Activated naive CD8-positive, alpha-beta T cell treated with anti-CD3 and anti-CD28 coated beads for 36 hours (primary cell): ENCODE results near the gene IMPA2. TPM values are rescaled to one million over a fixed set of nuclear protein-coding genes. Genes with fewer than 3 reads are reported as not detected.
"Not testable (repeated sequence)": the region's sequence is repeated elsewhere in the genome, so short reads cannot be mapped to it uniquely, and the experiment has no call there.

Experiments used
- DNase-seq: peaks from one replicate; pipeline ENCODE4 v3.0.0; 2021
- H3K27ac Mint-ChIP-seq: one replicate; pipeline ENCODE4 v1.8.0; 2022; ENCODE audit warnings: mild to moderate bottlenecking, moderate library complexity, mixed read lengths
- H3K27me3 Mint-ChIP-seq: one replicate; pipeline ENCODE4 v1.8.0; 2022; ENCODE audit warnings: mild to moderate bottlenecking, mixed read lengths
- H3K36me3 Mint-ChIP-seq: one replicate; pipeline ENCODE4 v1.8.0; 2021; ENCODE audit warnings: mild to moderate bottlenecking, mixed read lengths
- H3K4me1 Mint-ChIP-seq: one replicate; pipeline ENCODE4 v1.8.0; 2021; ENCODE audit warnings: mixed read lengths
- H3K4me3 Mint-ChIP-seq: one replicate; pipeline ENCODE4 v1.8.0; 2022; ENCODE audit warnings: mild to moderate bottlenecking, moderate library complexity, mixed read lengths
- H3K9me3 Mint-ChIP-seq: one replicate; pipeline ENCODE4 v1.8.0; 2022; ENCODE audit warnings: mixed read lengths
- total RNA-seq, 2 experiments: library from RNA; stranded (reverse); gene quantifications; one replicate each; pipeline ENCODE4 v1.2.3, GENCODE V29; 2021

The IMPA2 gene
- total RNA-seq, 2 experiments from 2014 or later: 16.0 to 17.2 TPM

DNA sequence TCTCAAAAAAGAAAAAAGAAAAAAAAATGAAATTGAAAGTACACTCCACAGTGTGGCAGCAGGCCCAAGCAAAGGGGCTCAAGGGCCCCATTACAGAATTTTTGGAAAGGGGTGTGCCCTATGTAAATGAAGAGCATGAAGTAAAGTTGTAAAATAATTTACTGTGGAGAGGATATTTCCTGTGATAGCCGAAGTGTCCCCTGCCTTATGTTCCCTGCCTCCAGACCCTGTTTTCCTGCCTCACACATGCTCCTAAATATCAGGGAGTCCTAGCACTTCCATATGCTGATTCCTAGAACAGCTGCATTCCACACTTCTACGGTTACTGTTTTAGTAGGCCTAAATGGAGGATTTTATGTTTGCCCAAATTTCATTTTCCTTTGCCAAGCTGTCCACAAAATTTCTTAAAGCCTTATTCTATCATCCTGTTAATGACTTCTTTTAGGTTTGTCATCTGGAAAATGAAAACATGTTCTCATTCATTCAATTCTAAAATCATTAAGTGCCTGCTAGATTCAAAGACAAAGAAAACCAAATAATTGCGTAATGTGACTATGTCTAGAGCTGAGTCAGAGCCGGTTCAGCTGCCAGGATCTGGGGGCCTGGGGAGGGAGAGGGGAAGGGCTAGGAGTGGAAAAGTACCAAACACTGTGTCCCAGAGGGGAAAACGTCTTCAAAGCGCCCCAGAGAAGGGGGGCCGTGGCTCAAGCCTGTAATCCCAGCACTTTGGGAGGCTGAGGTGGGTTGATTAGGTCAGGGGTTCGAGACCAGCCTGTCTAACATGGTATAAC, 25.9 kb upstream of the IMPA2 start:
- Mint-ChIP-seq H3K27ac (no peak overlapping the region), H3K36me3 (peaks cover 6% of the 10 kb centered on the region), H3K4me1 (peaks cover 7% of the 10 kb centered on the region), H3K27me3 (peaks cover 3% of the 10 kb centered on the region), H3K9me3 (peaks cover 12% of the 10 kb centered on the region), H3K4me3 (no peak overlapping the region)
- no peak for DNase-seq

GRCh38 chr18:11956371-11957308, 24.7 kb upstream of the IMPA2 start:
- H3K27me3 Mint-ChIP-seq: peaks cover 3% of the 10 kb centered on the region
- H3K27ac Mint-ChIP-seq: no peak overlapping the region
- H3K4me1 Mint-ChIP-seq: peaks cover 7% of the 10 kb centered on the region
- no peak overlapping the region for H3K4me3 Mint-ChIP-seq
- peaks cover 12% of the 10 kb centered on the region for H3K9me3 Mint-ChIP-seq
- DNase-seq: no peak
- H3K36me3 Mint-ChIP-seq: peaks cover 6% of the 10 kb centered on the region

GRCh38 chr18:11957636-11958035, 23.7 kb upstream of the IMPA2 start:
- H3K27ac Mint-ChIP-seq: no peak overlapping the region
- peaks cover 3% of the 10 kb centered on the region for H3K27me3 Mint-ChIP-seq
- H3K36me3 Mint-ChIP-seq: peaks cover 6% of the 10 kb centered on the region
- H3K9me3 Mint-ChIP-seq: peaks cover 12% of the 10 kb centered on the region
- peaks cover 7% of the 10 kb centered on the region for H3K4me1 Mint-ChIP-seq
- no peak overlapping the region for H3K4me3 Mint-ChIP-seq
- DNase-seq: no peak

GRCh38 chr18:11959651-11960050, 21.7 kb upstream of the IMPA2 start:
- H3K27ac Mint-ChIP-seq, H3K4me3 Mint-ChIP-seq, H3K36me3 Mint-ChIP-seq, H3K4me1 Mint-ChIP-seq, DNase-seq, H3K27me3 Mint-ChIP-seq: not testable (repeated sequence)
- H3K9me3 Mint-ChIP-seq: peaks cover 12% of the 10 kb centered on the region

DNA sequence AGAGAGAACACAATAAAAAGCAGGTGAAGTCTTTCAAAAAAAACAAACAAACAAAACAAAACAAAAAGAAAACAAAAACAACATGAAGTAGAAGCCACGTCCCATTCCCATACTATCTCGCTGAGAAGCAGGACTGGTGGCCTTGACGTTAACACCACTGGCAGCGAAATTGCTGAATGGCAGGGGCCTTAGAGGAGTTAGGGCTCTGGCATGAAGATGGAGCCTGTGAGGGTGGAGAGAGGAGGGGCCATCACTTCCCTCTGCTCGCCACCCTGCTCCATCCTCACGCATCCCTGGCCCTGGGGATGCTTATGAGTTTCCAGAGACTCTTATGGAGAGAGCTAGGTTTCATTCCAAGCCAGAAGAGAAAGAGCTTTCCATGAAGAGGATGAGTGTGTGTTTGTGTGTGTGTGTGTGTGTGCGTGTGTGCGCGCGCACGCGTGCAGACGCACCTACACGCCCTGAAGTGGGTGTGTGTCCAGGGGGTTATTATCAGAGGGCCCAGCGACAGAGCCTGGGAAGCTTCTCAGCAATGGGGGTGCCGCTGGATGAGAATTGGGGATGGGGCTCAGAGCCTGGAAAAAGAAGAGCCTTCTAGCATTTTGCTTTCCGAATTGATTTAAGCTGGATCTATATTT, 20.4 kb upstream of the IMPA2 start:
- peaks cover 12% of the 10 kb centered on the region for H3K9me3 Mint-ChIP-seq
- H3K4me3 Mint-ChIP-seq: no peak overlapping the region
- peaks cover 6% of the 10 kb centered on the region for H3K36me3 Mint-ChIP-seq
- no peak for DNase-seq
- no peaks in the 10 kb centered on the region for H3K4me1 Mint-ChIP-seq
- H3K27me3 Mint-ChIP-seq: peaks cover 3% of the 10 kb centered on the region
- no peak overlapping the region for H3K27ac Mint-ChIP-seq

GRCh38 chr18:11962597-11962996, 18.7 kb upstream of the IMPA2 start:
- no peaks in the 10 kb centered on the region for H3K4me1 Mint-ChIP-seq
- H3K27me3 Mint-ChIP-seq: no peaks in the 10 kb centered on the region
- H3K36me3 Mint-ChIP-seq: no peaks in the 10 kb centered on the region
- no peak for DNase-seq
- H3K27ac Mint-ChIP-seq: no peak overlapping the region
- peaks cover 3% of the 10 kb centered on the region for H3K9me3 Mint-ChIP-seq
- no peak overlapping the region for H3K4me3 Mint-ChIP-seq

DNA sequence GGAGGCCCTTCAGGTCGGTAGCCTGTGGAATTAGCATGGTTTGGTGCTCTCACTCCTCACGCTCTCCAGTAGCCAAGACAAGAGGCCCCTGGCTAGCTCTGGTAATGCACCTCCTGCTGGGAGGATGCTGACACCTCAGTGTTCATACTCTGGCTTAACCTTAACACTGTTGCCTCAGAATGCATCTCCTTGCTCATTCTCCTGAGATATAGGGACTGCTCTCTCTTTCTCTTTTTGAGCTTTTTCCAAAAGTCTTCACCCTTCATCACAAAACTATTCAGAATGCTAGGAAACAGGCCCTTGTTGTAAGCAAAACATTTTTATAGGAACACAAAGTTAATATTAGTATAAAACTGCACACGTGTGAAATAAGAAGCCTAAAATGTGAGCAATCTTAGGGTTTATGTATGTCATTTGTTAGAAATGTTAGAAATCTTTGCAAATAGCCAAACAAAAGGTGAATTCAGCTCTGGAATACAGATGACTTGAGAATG, 17.3 kb upstream of the IMPA2 start:
- H3K27me3 Mint-ChIP-seq: no peaks in the 10 kb centered on the region
- no peak overlapping the region for H3K4me3 Mint-ChIP-seq
- no peaks in the 10 kb centered on the region for H3K9me3 Mint-ChIP-seq
- H3K36me3 Mint-ChIP-seq: no peaks in the 10 kb centered on the region
- DNase-seq: no peak
- H3K4me1 Mint-ChIP-seq: no peaks in the 10 kb centered on the region
- no peak overlapping the region for H3K27ac Mint-ChIP-seq

DNA sequence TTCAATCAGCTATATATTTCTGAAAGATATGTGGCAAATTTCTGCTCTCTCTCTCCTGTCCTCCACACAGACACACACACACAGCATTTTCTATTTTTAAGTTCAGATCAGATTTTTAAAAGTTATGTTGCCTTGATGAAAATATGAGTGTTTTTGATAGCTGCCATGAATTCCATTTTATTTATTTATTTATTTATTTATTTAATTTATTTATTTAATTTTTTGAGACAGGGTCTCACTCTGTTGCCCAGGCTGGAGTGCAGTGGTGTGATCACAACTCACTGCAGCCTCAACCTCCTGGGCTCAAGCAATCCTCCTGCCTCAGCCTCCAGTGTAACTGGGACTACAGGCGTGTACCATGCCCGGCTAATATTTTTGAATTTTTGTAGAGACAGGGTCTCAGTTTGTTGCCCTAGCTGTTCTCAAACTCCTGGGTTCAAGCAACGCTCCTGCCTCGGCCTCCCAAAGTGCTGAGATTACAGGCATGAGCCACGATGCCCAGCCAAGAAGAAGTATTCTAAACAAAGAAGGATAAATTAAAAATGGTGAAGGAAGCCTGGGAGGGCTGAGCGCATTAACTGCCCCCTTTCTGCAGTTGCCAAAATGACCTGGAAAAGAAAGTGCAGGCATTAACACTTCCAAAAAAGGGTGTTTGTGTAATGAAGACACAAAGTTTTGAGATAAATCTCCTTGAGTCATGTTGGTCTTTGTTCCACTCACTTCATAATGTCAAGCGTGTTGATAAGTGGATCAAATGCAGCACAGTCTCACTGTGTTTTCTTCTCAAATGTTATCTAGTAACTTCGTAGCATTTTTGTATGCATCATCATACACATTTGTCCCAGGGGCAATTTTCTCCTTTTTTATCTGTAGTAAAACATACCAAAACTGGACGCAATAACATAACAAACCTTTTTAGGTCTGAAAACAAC, 11.1 kb upstream of the IMPA2 start:
- no peak for DNase-seq
- no peak overlapping the region for H3K27ac Mint-ChIP-seq
- no peaks in the 10 kb centered on the region for H3K4me1 Mint-ChIP-seq
- H3K9me3 Mint-ChIP-seq: no peaks in the 10 kb centered on the region
- H3K27me3 Mint-ChIP-seq: no peaks in the 10 kb centered on the region
- no peak overlapping the region for H3K4me3 Mint-ChIP-seq
- no peaks in the 10 kb centered on the region for H3K36me3 Mint-ChIP-seq

DNA sequence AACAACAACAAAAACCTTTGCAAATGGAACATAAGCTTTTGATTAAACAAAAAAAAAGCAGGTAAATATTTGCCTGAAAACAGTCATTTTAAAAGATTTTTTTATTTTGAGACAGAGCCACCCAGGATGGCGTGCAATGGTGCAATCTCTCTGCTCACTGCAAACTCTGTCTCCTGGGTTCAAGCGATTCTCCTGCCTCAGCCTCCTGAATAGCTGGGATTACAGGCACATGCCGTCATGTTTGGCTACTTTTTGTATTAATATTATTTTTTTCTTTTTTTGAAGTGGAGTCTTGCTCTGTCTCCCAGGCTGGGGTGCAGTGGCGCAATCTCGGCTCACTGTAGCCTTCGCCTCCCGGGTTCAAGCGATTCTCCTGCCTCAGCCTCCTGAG, 10.5 kb upstream of the IMPA2 start:
- H3K36me3 Mint-ChIP-seq, DNase-seq, H3K4me3 Mint-ChIP-seq, H3K27ac Mint-ChIP-seq, H3K27me3 Mint-ChIP-seq, H3K4me1 Mint-ChIP-seq, H3K9me3 Mint-ChIP-seq: not testable (repeated sequence)

DNA sequence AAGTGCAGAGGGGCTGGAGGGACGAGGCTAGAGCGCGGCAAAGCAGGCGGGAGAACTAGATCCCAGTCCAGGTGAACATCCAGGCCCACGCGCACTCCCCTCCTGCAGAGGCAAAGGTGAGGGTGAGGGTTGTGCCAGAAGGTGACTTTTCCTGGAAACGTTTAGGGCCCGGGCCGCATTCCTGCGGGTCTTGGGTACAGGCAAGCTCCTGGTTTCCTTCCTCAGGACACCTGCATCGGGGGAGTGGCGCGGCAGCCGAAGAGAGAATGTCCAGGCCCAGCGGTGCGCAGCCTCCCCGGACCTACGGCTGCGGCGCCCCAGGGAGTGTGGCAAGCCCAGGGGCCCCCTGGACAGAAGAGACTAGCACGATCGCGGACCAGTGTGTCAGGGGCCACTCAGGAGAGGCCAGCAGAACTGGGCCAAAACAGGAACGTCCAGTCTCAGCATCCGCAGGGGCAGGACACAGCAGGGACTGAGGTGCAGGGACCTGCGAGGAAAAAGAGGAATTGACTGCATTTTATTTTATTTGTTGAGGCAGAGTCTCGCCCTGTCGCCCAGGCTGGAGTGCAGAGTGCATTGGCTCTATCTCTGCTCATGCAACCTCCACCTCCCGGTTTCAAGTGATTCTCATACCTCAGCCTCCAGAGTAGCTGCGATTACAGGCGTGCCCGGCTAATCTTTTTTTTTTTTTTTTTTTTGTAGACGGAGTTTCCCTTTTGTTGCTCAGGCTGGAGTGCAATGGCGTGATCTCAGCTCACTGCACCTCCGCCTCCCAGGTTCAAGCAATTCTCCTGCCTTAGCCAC, 8.7 kb upstream of the IMPA2 start:
- DNase-seq: no peak
- Mint-ChIP-seq H3K9me3 (no peaks in the 10 kb centered on the region), H3K36me3 (no peaks in the 10 kb centered on the region), H3K4me1 (no peaks in the 10 kb centered on the region), H3K4me3 (no peak overlapping the region), H3K27me3 (no peaks in the 10 kb centered on the region), H3K27ac (no peak overlapping the region)

GRCh38 chr18:11974741-11975325, 6.5 kb upstream of the IMPA2 start:
- no peaks in the 10 kb centered on the region for H3K27me3 Mint-ChIP-seq
- no peak overlapping the region for H3K27ac Mint-ChIP-seq
- no peak overlapping the region for H3K4me3 Mint-ChIP-seq
- no peaks in the 10 kb centered on the region for H3K9me3 Mint-ChIP-seq
- peaks cover 2% of the 10 kb centered on the region for H3K4me1 Mint-ChIP-seq
- H3K36me3 Mint-ChIP-seq: no peaks in the 10 kb centered on the region
- DNase-seq: no peak

GRCh38 chr18:11975723-11976122, 5.6 kb upstream of the IMPA2 start:
- no peaks in the 10 kb centered on the region for H3K27me3 Mint-ChIP-seq
- peaks cover 8% of the 10 kb centered on the region for H3K4me1 Mint-ChIP-seq
- H3K9me3 Mint-ChIP-seq: no peaks in the 10 kb centered on the region
- H3K27ac Mint-ChIP-seq: no peak overlapping the region
- DNase-seq: no peak
- H3K36me3 Mint-ChIP-seq: no peaks in the 10 kb centered on the region
- H3K4me3 Mint-ChIP-seq: no peak overlapping the region

- Mint-ChIP-seq H3K4me3 (no peak overlapping the region), H3K27me3 (no peaks in the 10 kb centered on the region), H3K27ac (no peak overlapping the region), H3K36me3 (no peaks in the 10 kb centered on the region), H3K9me3 (no peaks in the 10 kb centered on the region), H3K4me1 (peaks cover 8% of the 10 kb centered on the region)
- no peak for DNase-seq
Measured at GRCh38 chr18:11976315-11977152, 4.8 kb upstream of the IMPA2 start.
